ENCODE results near the gene ALDH7A1.

ALDH7A1 gene

DNA sequence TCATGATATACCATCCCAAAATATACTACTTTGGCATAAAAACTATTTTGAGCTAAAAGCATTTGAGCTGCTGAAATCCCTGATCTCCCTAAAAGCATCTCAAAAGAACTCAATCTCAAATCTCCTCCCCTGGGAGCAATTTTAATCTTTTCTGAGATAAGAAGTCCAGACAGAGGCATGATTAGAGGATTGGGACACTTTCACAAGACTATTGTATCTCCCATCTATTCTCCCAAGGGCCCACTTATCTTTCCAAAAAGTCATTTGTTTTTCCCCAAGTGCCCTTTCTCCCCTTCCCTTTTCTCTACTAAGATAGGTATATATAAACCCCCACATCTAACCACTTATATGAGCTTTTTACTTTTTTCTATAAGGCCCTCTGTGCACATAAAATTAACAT lies 79.7 kb downstream of the ALDH7A1 start:
- no peak for DNase-seq (ENCODE audit: low read depth)
- no peak overlapping the region for H3K4me3 ChIP-seq (ENCODE audit: low read length)
- TF ChIP-seq, protein P1, sequence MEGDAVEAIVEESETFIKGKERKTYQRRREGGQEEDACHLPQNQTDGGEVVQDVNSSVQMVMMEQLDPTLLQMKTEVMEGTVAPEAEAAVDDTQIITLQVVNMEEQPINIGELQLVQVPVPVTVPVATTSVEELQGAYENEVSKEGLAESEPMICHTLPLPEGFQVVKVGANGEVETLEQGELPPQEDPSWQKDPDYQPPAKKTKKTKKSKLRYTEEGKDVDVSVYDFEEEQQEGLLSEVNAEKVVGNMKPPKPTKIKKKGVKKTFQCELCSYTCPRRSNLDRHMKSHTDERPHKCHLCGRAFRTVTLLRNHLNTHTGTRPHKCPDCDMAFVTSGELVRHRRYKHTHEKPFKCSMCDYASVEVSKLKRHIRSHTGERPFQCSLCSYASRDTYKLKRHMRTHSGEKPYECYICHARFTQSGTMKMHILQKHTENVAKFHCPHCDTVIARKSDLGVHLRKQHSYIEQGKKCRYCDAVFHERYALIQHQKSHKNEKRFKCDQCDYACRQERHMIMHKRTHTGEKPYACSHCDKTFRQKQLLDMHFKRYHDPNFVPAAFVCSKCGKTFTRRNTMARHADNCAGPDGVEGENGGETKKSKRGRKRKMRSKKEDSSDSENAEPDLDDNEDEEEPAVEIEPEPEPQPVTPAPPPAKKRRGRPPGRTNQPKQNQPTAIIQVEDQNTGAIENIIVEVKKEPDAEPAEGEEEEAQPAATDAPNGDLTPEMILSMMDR (conservative IDR thresholded peaks at IDR 0.05; ENCODE audit: low read length): no peak

DNA sequence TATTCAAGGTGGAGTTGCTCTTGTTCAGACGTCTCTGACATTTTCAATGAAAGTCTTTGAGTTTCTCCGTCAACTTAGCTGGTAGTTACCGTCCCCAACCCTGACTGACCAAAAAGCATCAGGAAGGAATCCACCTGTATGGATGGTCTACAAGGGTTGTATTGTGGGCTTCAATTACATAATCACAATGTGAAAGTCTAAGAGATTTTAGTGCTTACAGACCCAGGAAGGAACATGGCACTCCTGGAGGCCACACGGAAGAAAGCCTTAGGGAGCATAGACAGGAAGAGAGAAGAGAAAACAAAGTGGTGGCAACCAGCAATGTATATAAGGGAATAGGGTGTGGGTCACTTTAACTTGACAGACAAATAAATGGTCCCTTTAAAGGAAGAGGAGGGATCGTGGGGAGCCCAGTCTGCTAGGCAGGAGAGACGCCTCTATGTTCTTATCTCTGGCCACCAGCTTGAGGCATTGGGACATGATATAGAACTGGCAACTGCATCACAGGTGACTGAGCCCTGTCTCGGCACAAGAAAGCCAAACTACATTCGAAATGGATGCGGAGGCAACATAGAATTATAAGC lies 80.4 kb downstream of the ALDH7A1 start:
- H3K4me3 ChIP-seq (ENCODE audit: low read length): no peak overlapping the region
- TF ChIP-seq, protein P1 (conservative IDR thresholded peaks at IDR 0.05; ENCODE audit: low read length): no peak
- no peak for DNase-seq (ENCODE audit: low read depth)

DNA sequence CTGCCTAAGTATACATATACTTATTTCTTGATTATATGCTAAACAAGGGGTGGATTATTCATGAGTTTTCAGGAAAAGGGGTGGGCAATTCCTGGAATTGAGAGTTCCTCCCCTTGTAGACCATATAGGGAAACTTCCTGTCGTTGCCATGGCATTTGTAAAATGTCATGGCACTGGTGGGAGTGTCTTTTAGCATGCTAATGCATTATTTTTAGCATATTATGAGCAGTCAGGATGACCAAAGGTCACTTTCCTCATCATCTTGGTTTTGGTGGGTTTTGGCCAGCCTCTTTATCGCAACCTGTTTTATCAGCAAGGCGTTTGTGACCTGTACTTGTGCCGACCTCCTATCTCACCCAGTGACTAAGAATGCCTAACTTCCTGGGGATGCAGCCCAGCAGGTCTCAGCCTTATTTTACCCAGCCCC lies 80.9 kb downstream of the ALDH7A1 start:
- H3K4me3 ChIP-seq (ENCODE audit: low read length): no peak overlapping the region
- DNase-seq (ENCODE audit: low read depth): no peak
- TF ChIP-seq, protein P1 (conservative IDR thresholded peaks at IDR 0.05; ENCODE audit: low read length): no peak

DNA sequence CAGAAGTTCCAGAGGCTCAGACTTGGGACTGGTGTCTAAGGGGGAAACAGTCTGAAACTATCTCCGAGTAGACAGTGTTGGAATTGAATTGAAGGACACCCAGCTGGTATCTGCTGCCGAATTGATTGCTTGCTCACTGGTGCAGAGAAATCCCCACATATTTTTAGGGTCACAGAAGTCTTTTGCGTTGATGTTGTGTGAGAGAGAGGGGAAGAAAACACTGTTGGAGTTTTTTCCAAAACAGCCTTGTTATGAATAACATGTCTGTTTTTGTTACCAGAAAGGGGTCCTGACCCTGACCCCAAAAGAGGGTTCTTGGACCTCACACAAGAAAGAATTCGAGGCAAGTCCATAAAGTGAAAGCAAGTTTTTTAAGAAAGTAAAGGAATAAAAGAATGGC lies 81.3 kb downstream of the ALDH7A1 start:
- no peak overlapping the region for H3K4me3 ChIP-seq (ENCODE audit: low read length)
- no peak for DNase-seq (ENCODE audit: low read depth)
- TF ChIP-seq, protein P1 (conservative IDR thresholded peaks at IDR 0.05; ENCODE audit: low read length): no peak

DNA sequence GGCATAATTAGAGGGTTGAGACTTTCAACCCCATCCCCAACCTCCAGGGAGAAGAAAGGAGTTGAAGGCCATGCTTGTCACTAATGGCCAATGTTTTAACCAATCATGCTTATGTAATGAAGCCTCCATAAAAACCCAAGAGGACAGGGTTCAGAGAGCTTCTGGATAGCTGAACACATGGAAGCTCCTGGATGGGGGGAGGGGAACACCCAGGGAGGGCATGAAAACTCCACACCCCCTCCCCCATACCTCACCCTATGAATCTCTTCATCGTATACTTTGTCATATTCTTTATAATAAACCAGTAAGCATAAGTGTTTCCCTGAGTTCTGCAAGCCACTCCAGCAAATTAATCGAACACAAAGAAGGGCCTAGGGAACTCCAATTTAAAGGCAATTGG lies 81.7 kb downstream of the ALDH7A1 start:
- H3K4me3 ChIP-seq (ENCODE audit: low read length): no peak overlapping the region
- TF ChIP-seq, protein P1 (conservative IDR thresholded peaks at IDR 0.05; ENCODE audit: low read length): no peak
- no peak for DNase-seq (ENCODE audit: low read depth)

DNA sequence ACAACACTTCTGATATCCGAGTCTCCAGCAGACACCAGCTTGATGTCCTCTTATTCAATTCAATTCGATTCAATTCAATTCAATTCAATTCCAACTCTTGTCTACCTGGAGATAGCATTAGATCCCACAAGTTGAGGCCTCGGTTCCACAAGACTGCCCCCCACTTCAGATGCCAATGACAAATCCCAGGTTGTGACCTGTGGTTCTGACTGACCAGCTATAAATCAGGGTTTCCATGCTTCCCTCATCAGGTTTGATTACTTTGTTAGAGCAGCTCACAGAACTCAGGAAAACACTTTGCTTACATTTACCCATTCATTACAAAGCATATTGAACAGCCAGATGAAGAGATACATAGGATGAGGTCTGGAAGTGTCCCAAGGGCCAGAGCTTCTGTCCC lies 82.6 kb downstream of the ALDH7A1 start:
- H3K4me3 ChIP-seq (ENCODE audit: low read length): no peak overlapping the region
- DNase-seq (ENCODE audit: low read depth): no peak
- TF ChIP-seq, protein P1 (conservative IDR thresholded peaks at IDR 0.05; ENCODE audit: low read length): no peak

DNA sequence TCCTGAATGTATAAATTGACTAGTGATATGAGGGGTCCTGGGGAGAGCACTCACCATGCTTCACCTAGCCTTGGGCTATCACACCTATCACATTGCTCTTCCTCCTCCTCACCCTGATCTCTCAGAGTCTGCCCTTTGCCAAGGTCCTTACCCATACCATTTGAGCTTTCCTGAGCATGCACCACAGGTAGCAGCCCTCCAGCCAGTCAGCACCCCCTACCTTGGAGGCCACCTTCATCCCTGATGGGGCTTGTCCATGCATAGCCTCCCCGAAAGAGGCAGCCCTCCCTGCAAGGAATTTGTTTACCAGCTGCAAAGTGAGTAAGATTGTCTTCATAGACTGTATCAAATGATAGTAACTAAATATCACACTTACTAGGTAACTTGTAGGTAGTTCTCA lies 83.1 kb downstream of the ALDH7A1 start:
- no peak for DNase-seq (ENCODE audit: low read depth)
- H3K4me3 ChIP-seq (ENCODE audit: low read length): no peak overlapping the region
- TF ChIP-seq, protein P1 (conservative IDR thresholded peaks at IDR 0.05; ENCODE audit: low read length): no peak

Data from AG10803 (cell line).